22Rv1 (cell line): Measurements from ENCODE around the gene KLK3.

Experiments used
- H3K27ac ChIP-seq: fragments of 450-650 bp; 2 replicates; pipeline ENCODE4 v1.5.1; 2017
- CTCF ChIP-seq: fragments of 450-650 bp; IDR thresholded peaks from 2 replicates; pipeline ENCODE4 v1.5.1; 2017; ENCODE audit warnings: mild to moderate bottlenecking
- ZFX ChIP-seq: fragments of 450-650 bp; IDR thresholded peaks from 2 replicates; pipeline ENCODE4 v1.6.1; 2017; ENCODE audit warnings: antibody characterized with exemption, borderline replicate concordance

Gene KLK3

GRCh38 chr19:50837300-50837699 lies 17.4 kb upstream of the KLK3 start:
- H3K27ac ChIP-seq, result peak overlapping the region; percentile 100
- no peak for TF ChIP-seq ZFX
- TF ChIP-seq CTCF, result no peak

- no peak for TF ChIP-seq ZFX
- TF ChIP-seq CTCF, result peak; percentile 73
- peak overlapping the region; percentile 100 for H3K27ac ChIP-seq
These were observed 16.5 kb upstream of the KLK3 start for GRCh38 chr19:50838239-50838638.

- TF ChIP-seq CTCF, result no peak
- TF ChIP-seq ZFX, result no peak
- H3K27ac ChIP-seq, result peak overlapping the region; percentile 100
These were observed 14.7 kb upstream of the KLK3 start for GRCh38 chr19:50839712-50840655.

GRCh38 chr19:50842130-50842529 lies 12.6 kb upstream of the KLK3 start:
- no peak for TF ChIP-seq ZFX
- no peak for TF ChIP-seq CTCF
- peak overlapping the region; percentile 100 for H3K27ac ChIP-seq

GRCh38 chr19:50843205-50843604 lies 11.5 kb upstream of the KLK3 start:
- TF ChIP-seq ZFX, result no peak
- TF ChIP-seq CTCF, result no peak
- H3K27ac ChIP-seq, result peak overlapping the region; percentile 100

- peak overlapping the region; percentile 100 for H3K27ac ChIP-seq
These were observed 11.0 kb upstream of the KLK3 start for GRCh38 chr19:50843701-50844221.

More at GRCh38 chr19:50843701-50844221, 11.0 kb upstream of the KLK3 start:
- TF ChIP-seq CTCF (no peak), ZFX (no peak)
